PFSK-1 (cell line): Measurements from ENCODE around the gene ARSD.

Source experiments
- POLR2AphosphoS5 ChIP-seq: IDR thresholded peaks from 2 replicates; pipeline ENCODE4 v1.6.1; 2012; ENCODE audit warnings: low read depth, mild to moderate bottlenecking, control low read depth, low read length, moderate library complexity
- REST ChIP-seq, 2 experiments: IDR thresholded peaks; 2 replicates each; pipeline versions ENCODE4 v1.6.1 to v1.8.0; 2011 to 2012; ENCODE audit warnings: low read depth in 2 of 2, low read length in 2 of 2, control low read depth in 1 of 2, inconsistent platforms in 1 of 2, mild to moderate bottlenecking in 1 of 2, moderate library complexity in 1 of 2; ENCODE audit not compliant: insufficient read depth in 1 of 2
- SIN3A ChIP-seq: IDR thresholded peaks from 2 replicates; pipeline ENCODE4 v1.6.1; 2012; ENCODE audit warnings: mild to moderate bottlenecking, low read length, moderate library complexity, borderline replicate concordance; ENCODE audit not compliant: insufficient read depth
- TAF1 ChIP-seq: IDR thresholded peaks from 2 replicates; pipeline ENCODE4 v1.6.1; 2012; ENCODE audit warnings: low read length, control low read depth, borderline replicate concordance; ENCODE audit not compliant: insufficient read depth

GRCh38 chrX:2924151-2924550, 5.0 kb downstream of the ARSD start:
- no peak for TF ChIP-seq POLR2AphosphoS5
- no peak for TF ChIP-seq TAF1
- no peak for TF ChIP-seq REST (IDR thresholded peaks at IDR 0.05; ENCODE audit: insufficient read depth in 1 of 2, low read depth in 2 of 2, low read length in 2 of 2)
- no peak for TF ChIP-seq SIN3A
